ENCODE results near the gene FASTKD3. TPM values are rescaled to one million over a fixed set of nuclear protein-coding genes. Genes with fewer than 3 reads are reported as not detected.

The FASTKD3 gene
- polyA plus RNA-seq, 1 donor from 2014 or later = 11.2 TPM

- no peak overlapping the region for H3K27ac Mint-ChIP-seq
- peaks cover 8% of the 10 kb centered on the region for H3K36me3 Mint-ChIP-seq
- no peaks in the 10 kb centered on the region for H3K9me3 Mint-ChIP-seq
- peaks cover 0 to 4% (median 3%) of the 10 kb centered on the region in 3 donors for H3K4me1 Mint-ChIP-seq
- no peaks in the 10 kb centered on the region for H3K27me3 Mint-ChIP-seq
- H3K4me3 Mint-ChIP-seq = no peak overlapping the region
Observed at GRCh38 chr5:7888901-7889300, 20.1 kb upstream of the FASTKD3 start.

GRCh38 chr5:7886849-7887475 lies 18.1 kb upstream of the FASTKD3 start:
- H3K36me3 Mint-ChIP-seq = peaks cover 8% of the 10 kb centered on the region
- H3K9me3 Mint-ChIP-seq = no peaks in the 10 kb centered on the region

GRCh38 chr5:7884491-7885267 lies 15.8 kb upstream of the FASTKD3 start:
- peaks cover 4 to 6% (median 6%) of the 10 kb centered on the region in 3 donors for H3K4me1 Mint-ChIP-seq
- H3K9me3 Mint-ChIP-seq = no peaks in the 10 kb centered on the region
- no peaks in the 10 kb centered on the region for H3K27me3 Mint-ChIP-seq
- H3K36me3 Mint-ChIP-seq = peaks cover 13% of the 10 kb centered on the region
- peak overlapping the region in 1 of 3 donors; percentile 59 for H3K27ac Mint-ChIP-seq
- no peak overlapping the region for H3K4me3 Mint-ChIP-seq

More at GRCh38 chr5:7886849-7887475, 18.1 kb upstream of the FASTKD3 start:
- Mint-ChIP-seq H3K27me3 (no peaks in the 10 kb centered on the region), H3K4me1 (peaks cover 0 to 4% (median 3%) of the 10 kb centered on the region in 3 donors), H3K4me3 (no peak overlapping the region), H3K27ac (peak overlapping the region in 1 of 3 donors; percentile 19)

- H3K4me3 Mint-ChIP-seq = no peak overlapping the region
- H3K4me1 Mint-ChIP-seq = peaks cover 2 to 6% (median 6%) of the 10 kb centered on the region in 3 donors
- H3K36me3 Mint-ChIP-seq = peaks cover 9% of the 10 kb centered on the region
- peak overlapping the region in 1 of 3 donors; percentile 50 for H3K27ac Mint-ChIP-seq
- H3K9me3 Mint-ChIP-seq = no peaks in the 10 kb centered on the region
- H3K27me3 Mint-ChIP-seq = no peaks in the 10 kb centered on the region
Observed at GRCh38 chr5:7882926-7883325, 14.1 kb upstream of the FASTKD3 start.

GRCh38 chr5:7881816-7882215 lies 13.0 kb upstream of the FASTKD3 start:
- Mint-ChIP-seq H3K9me3 (no peaks in the 10 kb centered on the region), H3K4me1 (peaks cover 0 to 6% (median 4%) of the 10 kb centered on the region in 3 donors), H3K36me3 (peaks cover 9% of the 10 kb centered on the region), H3K27me3 (no peaks in the 10 kb centered on the region), H3K4me3 (no peak overlapping the region), H3K27ac (peak overlapping the region in 2 of 3 donors; percentile 6 to 45)

- peaks cover 11% of the 10 kb centered on the region for H3K36me3 Mint-ChIP-seq
- H3K27ac Mint-ChIP-seq = no peak overlapping the region
- H3K9me3 Mint-ChIP-seq = no peaks in the 10 kb centered on the region
- H3K4me1 Mint-ChIP-seq = peaks cover 1 to 6% (median 4%) of the 10 kb centered on the region in 3 donors
- H3K27me3 Mint-ChIP-seq = no peaks in the 10 kb centered on the region
- no peak overlapping the region for H3K4me3 Mint-ChIP-seq
Observed at GRCh38 chr5:7881091-7881490, 12.3 kb upstream of the FASTKD3 start.

GRCh38 chr5:7878381-7878873 lies 9.6 kb upstream of the FASTKD3 start:
- peaks cover 15% of the 10 kb centered on the region for H3K36me3 Mint-ChIP-seq
- no peak overlapping the region for H3K27ac Mint-ChIP-seq
- H3K9me3 Mint-ChIP-seq = no peaks in the 10 kb centered on the region
- no peaks in the 10 kb centered on the region for H3K27me3 Mint-ChIP-seq
- H3K4me1 Mint-ChIP-seq = peaks cover 10 to 13% (median 12%) of the 10 kb centered on the region in 3 donors
- no peak overlapping the region for H3K4me3 Mint-ChIP-seq

GRCh38 chr5:7877851-7878250 lies 9.0 kb upstream of the FASTKD3 start:
- H3K4me3 Mint-ChIP-seq = no peak overlapping the region
- H3K36me3 Mint-ChIP-seq = peaks cover 14% of the 10 kb centered on the region
- H3K27ac Mint-ChIP-seq = no peak overlapping the region
- H3K4me1 Mint-ChIP-seq = peaks cover 16 to 18% (median 17%) of the 10 kb centered on the region in 3 donors
- no peaks in the 10 kb centered on the region for H3K27me3 Mint-ChIP-seq
- H3K9me3 Mint-ChIP-seq = no peaks in the 10 kb centered on the region

- Mint-ChIP-seq H3K4me3 (no peak overlapping the region), H3K27me3 (no peaks in the 10 kb centered on the region), H3K4me1 (peaks cover 22 to 25% (median 25%) of the 10 kb centered on the region in 3 donors), H3K9me3 (no peaks in the 10 kb centered on the region), H3K27ac (no peak overlapping the region), H3K36me3 (peaks cover 13% of the 10 kb centered on the region)
Observed at GRCh38 chr5:7876867-7877266, 8.0 kb upstream of the FASTKD3 start.

- Mint-ChIP-seq H3K4me1 (peaks cover 36 to 39% (median 36%) of the 10 kb centered on the region in 3 donors), H3K36me3 (peaks cover 5% of the 10 kb centered on the region), H3K4me3 (no peak overlapping the region), H3K27ac (no peak overlapping the region), H3K9me3 (no peaks in the 10 kb centered on the region), H3K27me3 (no peaks in the 10 kb centered on the region)
Observed at GRCh38 chr5:7875151-7875550, 6.3 kb upstream of the FASTKD3 start.

- Mint-ChIP-seq H3K36me3 (peaks cover 5% of the 10 kb centered on the region), H3K27me3 (no peaks in the 10 kb centered on the region), H3K4me1 (peaks cover 41 to 42% (median 41%) of the 10 kb centered on the region in 3 donors), H3K9me3 (no peaks in the 10 kb centered on the region), H3K4me3 (no peak overlapping the region), H3K27ac (no peak overlapping the region)
Observed at GRCh38 chr5:7874639-7875038, 5.8 kb upstream of the FASTKD3 start.

- H3K36me3 Mint-ChIP-seq = peaks cover 8% of the 10 kb centered on the region
- H3K27me3 Mint-ChIP-seq = no peaks in the 10 kb centered on the region
- H3K4me1 Mint-ChIP-seq = peaks cover 44 to 46% (median 44%) of the 10 kb centered on the region in 3 donors
- H3K9me3 Mint-ChIP-seq = no peaks in the 10 kb centered on the region
- peak overlapping the region; percentile 41 to 88 (median 72) for H3K4me3 Mint-ChIP-seq
- H3K27ac Mint-ChIP-seq = peak overlapping the region; percentile 36 to 88 (median 65)
Observed at GRCh38 chr5:7873216-7873615, 4.4 kb upstream of the FASTKD3 start.

- H3K27me3 Mint-ChIP-seq = no peaks in the 10 kb centered on the region
- peaks cover 47 to 50% (median 49%) of the 10 kb centered on the region in 3 donors for H3K4me1 Mint-ChIP-seq
- no peaks in the 10 kb centered on the region for H3K9me3 Mint-ChIP-seq
- H3K36me3 Mint-ChIP-seq = peaks cover 9% of the 10 kb centered on the region
- peak overlapping the region; percentile 41 to 88 (median 72) for H3K4me3 Mint-ChIP-seq
- H3K27ac Mint-ChIP-seq = peak overlapping the region; percentile 36 to 88 (median 79)
Observed at GRCh38 chr5:7872517-7873130, 3.8 kb upstream of the FASTKD3 start.

- H3K4me1 Mint-ChIP-seq = peaks cover 47 to 54% (median 53%) of the 10 kb centered on the region in 3 donors
- H3K27ac Mint-ChIP-seq = peak overlapping the region; percentile 11 to 79 (median 59)
- peaks cover 12% of the 10 kb centered on the region for H3K36me3 Mint-ChIP-seq
- peak overlapping the region in 2 of 4 donors; percentile 82 to 94 for H3K4me3 Mint-ChIP-seq
- no peaks in the 10 kb centered on the region for H3K9me3 Mint-ChIP-seq
- H3K27me3 Mint-ChIP-seq = no peaks in the 10 kb centered on the region
Observed at GRCh38 chr5:7871653-7872052, 2.8 kb upstream of the FASTKD3 start.
